Measurements from ENCODE around the gene SKOR1.

Gene SKOR1

GRCh38 chr15:67841513-67841762 is 16.1 kb downstream of the SKOR1 start:
- Mint-ChIP-seq H3K27ac (peak overlapping the region; percentile 89), H3K36me3 (no peaks in the 10 kb centered on the region)

GRCh38 chr15:67843092-67843501 is 17.8 kb downstream of the SKOR1 start:
- Mint-ChIP-seq H3K27me3 (peaks cover 4% of the 10 kb centered on the region), H3K4me1 (peaks cover 24% of the 10 kb centered on the region), H3K36me3 (no peaks in the 10 kb centered on the region), H3K9me3 (no peaks in the 10 kb centered on the region), H3K4me3 (no peak overlapping the region), H3K27ac (no peak overlapping the region)
- no peak for ATAC-seq

More at GRCh38 chr15:67841513-67841762, 16.1 kb downstream of the SKOR1 start:
- Mint-ChIP-seq H3K27me3 (peaks cover 4% of the 10 kb centered on the region), H3K9me3 (no peaks in the 10 kb centered on the region), H3K4me3 (peak overlapping the region; percentile 82), H3K4me1 (peaks cover 28% of the 10 kb centered on the region)
- no peak for ATAC-seq

DNA sequence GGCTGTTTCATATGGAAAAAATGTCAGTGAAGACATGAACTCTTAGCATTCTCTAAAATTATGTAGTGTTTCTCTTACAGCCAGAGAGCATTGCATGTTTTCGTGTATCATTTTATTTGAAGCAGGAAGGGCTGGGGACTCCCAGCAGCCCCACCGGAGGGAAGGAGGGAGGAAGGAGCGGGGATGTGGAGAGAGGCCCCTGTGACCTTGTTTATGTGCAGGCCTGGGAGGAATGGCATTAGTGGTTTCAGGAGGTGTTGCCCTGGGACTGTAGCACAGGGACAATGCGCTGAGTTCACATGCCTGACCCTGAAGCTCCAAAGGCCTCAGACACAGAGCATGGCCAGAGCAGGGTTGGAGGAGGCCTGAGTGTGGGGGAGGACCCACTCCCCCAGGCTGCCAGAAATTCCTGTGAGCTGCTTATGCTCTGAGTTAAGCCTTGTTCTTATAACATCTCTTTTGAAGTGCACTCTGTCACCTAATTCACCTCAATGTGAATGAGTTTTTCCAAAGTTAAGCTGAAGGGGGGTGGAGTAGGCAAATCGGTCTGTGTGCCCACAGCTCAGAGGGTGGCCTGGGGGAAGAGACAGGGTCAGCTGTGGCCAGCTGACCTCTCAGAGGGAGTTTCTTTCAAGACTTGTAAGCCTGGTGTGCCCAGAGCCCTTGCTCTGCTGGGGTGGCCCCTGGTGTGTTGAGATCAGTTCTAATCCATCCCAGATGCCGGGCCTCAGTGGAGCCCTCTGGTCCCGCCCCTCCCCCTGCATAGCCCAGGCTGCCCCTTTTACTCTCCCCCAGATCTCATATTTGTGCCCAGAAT is 18.5 kb downstream of the SKOR1 start:
- H3K4me1 Mint-ChIP-seq: peaks cover 19% of the 10 kb centered on the region

GRCh38 chr15:67845974-67846373 is 20.7 kb downstream of the SKOR1 start:
- H3K36me3 Mint-ChIP-seq: no peaks in the 10 kb centered on the region
- no peaks in the 10 kb centered on the region for H3K9me3 Mint-ChIP-seq
- H3K4me1 Mint-ChIP-seq: peaks cover 15% of the 10 kb centered on the region
- H3K27ac Mint-ChIP-seq: no peak overlapping the region
- ATAC-seq: no peak
- no peak overlapping the region for H3K4me3 Mint-ChIP-seq
- peaks cover 11% of the 10 kb centered on the region for H3K27me3 Mint-ChIP-seq

More for the DNA sequence above, 18.5 kb downstream of the SKOR1 start:
- H3K27ac Mint-ChIP-seq: no peak overlapping the region
- peaks cover 11% of the 10 kb centered on the region for H3K27me3 Mint-ChIP-seq
- ATAC-seq: no peak
- no peaks in the 10 kb centered on the region for H3K36me3 Mint-ChIP-seq
- no peaks in the 10 kb centered on the region for H3K9me3 Mint-ChIP-seq
- H3K4me3 Mint-ChIP-seq: no peak overlapping the region

- H3K4me1 Mint-ChIP-seq: peaks cover 28% of the 10 kb centered on the region
- H3K27me3 Mint-ChIP-seq: peaks cover 11% of the 10 kb centered on the region
- no peaks in the 10 kb centered on the region for H3K36me3 Mint-ChIP-seq
- no peak for ATAC-seq
- no peak overlapping the region for H3K27ac Mint-ChIP-seq
- H3K9me3 Mint-ChIP-seq: no peaks in the 10 kb centered on the region
- H3K4me3 Mint-ChIP-seq: no peak overlapping the region
These were observed 24.2 kb downstream of the SKOR1 start for GRCh38 chr15:67849538-67849937.

DNA sequence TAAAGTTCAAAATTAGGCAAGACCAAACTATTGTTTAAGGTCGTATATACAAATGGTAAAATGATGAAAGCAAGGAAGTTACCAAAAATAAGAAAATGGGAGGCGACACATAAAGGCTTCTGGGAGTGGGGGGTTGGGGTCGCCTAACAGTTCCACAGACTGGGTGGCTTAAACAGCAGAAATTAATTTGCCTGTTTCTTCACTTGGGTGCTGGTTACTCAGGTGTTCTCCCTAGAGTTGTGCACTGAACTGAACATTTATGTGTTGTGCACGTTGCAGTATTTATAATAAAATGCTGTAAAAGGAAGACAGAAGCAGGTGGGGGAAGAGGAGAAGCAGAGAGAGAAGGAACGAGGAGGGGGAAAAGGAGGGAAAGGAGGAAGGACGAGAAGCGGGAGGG is 25.0 kb downstream of the SKOR1 start:
- peaks cover 11% of the 10 kb centered on the region for H3K27me3 Mint-ChIP-seq
- no peak overlapping the region for H3K4me3 Mint-ChIP-seq
- H3K4me1 Mint-ChIP-seq: peaks cover 28% of the 10 kb centered on the region
- no peaks in the 10 kb centered on the region for H3K9me3 Mint-ChIP-seq
- no peak for ATAC-seq
- no peaks in the 10 kb centered on the region for H3K36me3 Mint-ChIP-seq
- H3K27ac Mint-ChIP-seq: no peak overlapping the region

GRCh38 chr15:67850994-67851571 is 25.8 kb downstream of the SKOR1 start:
- peaks cover 11% of the 10 kb centered on the region for H3K27me3 Mint-ChIP-seq
- H3K27ac Mint-ChIP-seq: no peak overlapping the region
- no peak for ATAC-seq
- no peaks in the 10 kb centered on the region for H3K36me3 Mint-ChIP-seq
- peaks cover 33% of the 10 kb centered on the region for H3K4me1 Mint-ChIP-seq
- H3K9me3 Mint-ChIP-seq: no peaks in the 10 kb centered on the region
- H3K4me3 Mint-ChIP-seq: no peak overlapping the region

DNA sequence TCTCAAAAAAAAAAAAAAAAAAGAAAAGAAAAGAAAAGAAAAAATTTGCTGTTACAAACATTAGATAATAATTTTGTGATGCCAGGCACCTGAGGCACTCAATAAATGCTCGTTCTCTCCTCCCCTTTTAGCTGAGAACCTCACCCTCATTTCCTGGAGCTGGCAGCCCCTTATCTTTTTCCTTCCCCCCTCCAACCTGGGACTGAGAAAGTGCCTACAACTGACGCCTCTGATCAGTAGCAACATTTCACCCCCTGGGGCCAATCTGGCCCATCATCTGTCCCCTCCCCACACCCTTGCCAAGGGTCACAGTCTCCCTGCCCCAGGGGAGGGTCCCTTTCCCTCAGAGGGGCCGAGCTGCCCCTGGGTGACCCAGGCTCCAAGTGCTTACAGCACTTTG is 27.1 kb downstream of the SKOR1 start:
- H3K27ac Mint-ChIP-seq: no peak overlapping the region
- no peak overlapping the region for H3K4me3 Mint-ChIP-seq
- H3K36me3 Mint-ChIP-seq: no peaks in the 10 kb centered on the region
- H3K4me1 Mint-ChIP-seq: peaks cover 34% of the 10 kb centered on the region
- ATAC-seq: no peak
- H3K27me3 Mint-ChIP-seq: peaks cover 11% of the 10 kb centered on the region
- H3K9me3 Mint-ChIP-seq: no peaks in the 10 kb centered on the region

DNA sequence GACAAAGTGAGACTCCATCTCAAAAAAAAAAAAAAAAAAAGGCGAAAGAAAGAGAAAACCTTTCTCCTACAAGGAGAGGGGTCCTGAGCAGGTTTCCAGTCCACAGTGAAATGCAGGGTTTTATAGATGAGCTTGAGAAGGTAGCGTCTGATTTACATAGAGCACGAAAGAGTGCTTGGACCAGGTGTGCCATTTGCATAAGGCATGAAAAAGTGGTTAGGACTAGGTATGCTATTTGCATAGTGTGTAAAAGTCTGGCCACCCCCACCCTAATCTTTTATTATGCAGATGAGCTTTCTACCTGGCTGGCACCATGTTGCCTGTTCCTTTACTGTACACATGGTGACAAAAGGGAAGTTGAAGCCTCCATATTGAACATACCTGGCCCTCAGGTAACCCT is 28.1 kb downstream of the SKOR1 start:
- no peaks in the 10 kb centered on the region for H3K36me3 Mint-ChIP-seq
- no peak overlapping the region for H3K27ac Mint-ChIP-seq
- no peaks in the 10 kb centered on the region for H3K9me3 Mint-ChIP-seq
- peaks cover 3% of the 10 kb centered on the region for H3K27me3 Mint-ChIP-seq
- H3K4me3 Mint-ChIP-seq: no peak overlapping the region
- H3K4me1 Mint-ChIP-seq: peaks cover 34% of the 10 kb centered on the region
- ATAC-seq: no peak

DNA sequence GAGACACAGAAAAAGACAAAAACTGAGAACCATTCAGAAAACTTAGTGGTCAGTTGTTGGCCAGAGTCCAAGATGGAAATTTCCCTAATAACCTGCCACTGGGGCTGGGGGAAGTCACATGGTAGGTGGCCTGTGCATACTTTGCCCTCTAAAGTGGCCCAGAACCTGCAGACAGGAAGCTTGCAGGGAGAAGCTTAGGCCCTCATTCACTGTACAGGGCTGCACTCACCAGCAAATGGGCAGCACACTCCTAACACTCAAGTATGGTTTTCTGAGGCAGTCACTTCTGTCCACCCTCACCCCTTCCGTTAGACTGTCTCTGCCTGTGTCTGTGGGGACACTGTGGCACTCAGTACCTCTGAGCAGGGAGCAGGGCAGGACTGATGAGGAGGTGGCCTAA is 29.0 kb downstream of the SKOR1 start:
- no peak for ATAC-seq
- no peak overlapping the region for H3K27ac Mint-ChIP-seq

GRCh38 chr15:67855842-67856241 is 30.5 kb downstream of the SKOR1 start:
- Mint-ChIP-seq H3K27me3 (no peaks in the 10 kb centered on the region), H3K36me3 (no peaks in the 10 kb centered on the region), H3K4me3 (no peak overlapping the region), H3K27ac (peak overlapping the region; percentile 64), H3K9me3 (no peaks in the 10 kb centered on the region), H3K4me1 (peaks cover 41% of the 10 kb centered on the region)
- ATAC-seq: no peak

More for the DNA sequence above, 29.0 kb downstream of the SKOR1 start:
- Mint-ChIP-seq H3K27me3 (no peaks in the 10 kb centered on the region), H3K4me3 (no peak overlapping the region), H3K9me3 (no peaks in the 10 kb centered on the region), H3K36me3 (no peaks in the 10 kb centered on the region), H3K4me1 (peaks cover 36% of the 10 kb centered on the region)

DNA sequence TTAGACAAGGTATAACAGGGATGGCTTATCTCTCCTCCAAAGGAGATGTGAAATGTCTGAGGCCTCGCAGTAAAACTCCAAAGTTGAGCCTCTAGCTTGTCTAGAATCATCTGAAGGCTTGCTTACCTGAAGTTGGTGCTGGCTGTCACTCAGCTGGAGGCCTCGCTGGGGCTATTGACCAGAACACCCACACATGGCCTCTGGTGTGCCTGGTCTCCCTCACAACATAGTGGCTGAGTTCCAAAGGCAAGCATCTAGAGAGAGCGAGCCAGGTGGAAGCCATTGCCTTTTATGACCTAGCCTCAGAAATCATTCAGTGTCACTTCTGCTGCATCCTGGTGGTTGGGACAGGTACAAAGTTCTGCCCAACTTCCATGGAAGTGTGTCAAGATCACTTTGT is 31.9 kb downstream of the SKOR1 start:
- H3K36me3 Mint-ChIP-seq: no peaks in the 10 kb centered on the region
- no peak for ATAC-seq
- no peak overlapping the region for H3K4me3 Mint-ChIP-seq
- no peak overlapping the region for H3K27ac Mint-ChIP-seq
- no peaks in the 10 kb centered on the region for H3K27me3 Mint-ChIP-seq
- no peaks in the 10 kb centered on the region for H3K9me3 Mint-ChIP-seq
- H3K4me1 Mint-ChIP-seq: peaks cover 42% of the 10 kb centered on the region

DNA sequence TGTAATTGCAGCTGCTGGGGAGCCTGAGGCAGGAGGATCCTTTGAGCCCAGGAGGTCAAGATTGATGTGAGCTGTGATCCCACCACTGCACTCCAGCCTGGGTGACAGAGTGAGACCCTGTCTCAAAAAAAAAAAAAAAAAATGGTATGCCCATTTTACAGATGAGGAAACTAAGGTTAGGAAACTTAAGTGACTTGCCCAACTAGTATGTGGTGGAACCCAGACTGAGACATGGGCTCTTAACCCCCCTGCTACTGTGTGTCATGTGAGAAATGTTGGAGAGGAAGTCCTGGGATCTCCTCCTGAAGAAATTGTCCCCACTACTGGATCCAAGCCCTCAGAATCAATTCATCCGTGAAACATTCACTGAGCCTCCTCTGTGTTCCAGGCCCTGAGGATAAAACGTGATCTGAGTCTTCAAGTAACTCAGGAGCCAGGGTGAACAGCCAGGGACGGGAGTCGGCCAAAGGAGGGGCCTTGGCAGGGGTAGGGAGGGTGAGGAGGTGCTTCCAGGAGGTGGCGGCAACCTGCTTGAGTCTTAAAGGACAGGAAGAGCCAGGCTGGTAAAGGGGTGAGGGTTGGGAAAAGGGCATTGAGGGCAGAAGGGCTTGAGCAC is 34.1 kb downstream of the SKOR1 start:
- Mint-ChIP-seq H3K4me1 (peaks cover 46% of the 10 kb centered on the region), H3K36me3 (no peaks in the 10 kb centered on the region), H3K9me3 (no peaks in the 10 kb centered on the region), H3K27ac (peak overlapping the region; percentile 38), H3K27me3 (no peaks in the 10 kb centered on the region), H3K4me3 (no peak overlapping the region)
- no peak for ATAC-seq

- ATAC-seq: no peak
- Mint-ChIP-seq H3K27ac (peak overlapping the region; percentile 97), H3K4me1 (peaks cover 40% of the 10 kb centered on the region), H3K27me3 (peaks cover 15% of the 10 kb centered on the region), H3K4me3 (no peak overlapping the region), H3K9me3 (no peaks in the 10 kb centered on the region), H3K36me3 (no peaks in the 10 kb centered on the region)
These were observed 36.7 kb downstream of the SKOR1 start for GRCh38 chr15:67861983-67862382.

GRCh38 chr15:67862750-67863441 is 37.6 kb downstream of the SKOR1 start:
- H3K9me3 Mint-ChIP-seq: no peaks in the 10 kb centered on the region
- H3K36me3 Mint-ChIP-seq: no peaks in the 10 kb centered on the region
- peaks cover 24% of the 10 kb centered on the region for H3K27me3 Mint-ChIP-seq
- ATAC-seq: peak; percentile 92
- peak overlapping the region; percentile 83 for H3K4me3 Mint-ChIP-seq
- peak overlapping the region; percentile 97 for H3K27ac Mint-ChIP-seq
- peaks cover 40% of the 10 kb centered on the region for H3K4me1 Mint-ChIP-seq

Data from stimulated activated memory B cell treated with anti-CD40 and anti-IgM and Interleukin-4, amounts not matched to agents 10 μg/mL and 1 μg/mL and 100 μg/mL, for 72 hours (primary cell).